Measurements from ENCODE around the gene FGB. TPM values are rescaled to one million over a fixed set of nuclear protein-coding genes. Genes with fewer than 3 reads are reported as not detected.

The FGB gene
- total RNA-seq = not detected in 2 replicates
- polyA plus RNA-seq = not detected in 2 replicates
- polyA plus RNA-seq (2012) = not detected in 2 replicates
- not detected in 2 replicates for polyA minus RNA-seq (ENCODE audit: low replicate concordance)

GRCh38 chr4:154562697-154563254, at the start of gene FGB:
Gene FGB, plus strand, starts transcription at chr4:154563011. Its CDS starts 8 bp downstream, at chr4:154563019.
- no peak within 1 kb of the TSS for H3K4me3 ChIP-seq (replicated peaks in 1 of 4; ENCODE audit: control extremely low read depth in 1 of 4, insufficient read depth in 1 of 4, low read depth in 3 of 4, low read length in 4 of 4)
- no peak for DNase-seq (ENCODE audit: low read depth in 2 of 2)
- H3K27me3 ChIP-seq (ENCODE audit: control insufficient read depth, insufficient read depth, low read length) = no peaks in the 10 kb centered on the region
- TF ChIP-seq CTCF (conservative IDR thresholded peaks at IDR 0.05 in 1 of 2, IDR thresholded peaks at IDR 0.05 in 1 of 2; ENCODE audit: low read depth in 1 of 2, low read length in 2 of 2) (no peak), EZH2 (IDR thresholded peaks at IDR 0.05; ENCODE audit: low read length, missing control alignments) (no peak)
- H3K79me2 ChIP-seq (ENCODE audit: control insufficient read depth, insufficient read depth, low read length) = no peaks in the 10 kb centered on the region
- H3K4me1 ChIP-seq (ENCODE audit: control insufficient read depth, extremely low read depth, insufficient read depth, low read length) = no peaks in the 10 kb centered on the region
- no peaks in the 10 kb centered on the region for H3K36me3 ChIP-seq (ENCODE audit: control insufficient read depth, insufficient read depth, low read length)
- H2AFZ ChIP-seq (ENCODE audit: low read length) = no peak within 1 kb of the TSS
- H3K9ac ChIP-seq (ENCODE audit: insufficient read depth, low read length) = no peak within 1 kb of the TSS
- no peaks in the 10 kb centered on the region for H4K20me1 ChIP-seq (ENCODE audit: control insufficient read depth, extremely low read depth, insufficient read depth, low read length)
- no peak within 1 kb of the TSS for H3K4me2 ChIP-seq (ENCODE audit: extremely low read depth, insufficient read depth, low read length)
- no peaks in the 10 kb centered on the region for H3K9me3 ChIP-seq (ENCODE audit: control insufficient read depth, insufficient read depth, low read depth, low read length)
- H3K27ac ChIP-seq (ENCODE audit: insufficient read depth, low read length) = no peak within 1 kb of the TSS

GRCh38 chr4:154516318-154517029, 46.3 kb upstream of the FGB start:
- Histone ChIP-seq H3K27ac (ENCODE audit: insufficient read depth, low read length) (no peak overlapping the region), H3K9ac (ENCODE audit: insufficient read depth, low read length) (no peak overlapping the region), H3K79me2 (ENCODE audit: control insufficient read depth, insufficient read depth, low read length) (no peaks in the 10 kb centered on the region), H4K20me1 (ENCODE audit: control insufficient read depth, extremely low read depth, insufficient read depth, low read length) (no peaks in the 10 kb centered on the region), H3K36me3 (ENCODE audit: control insufficient read depth, insufficient read depth, low read length) (no peaks in the 10 kb centered on the region), H2AFZ (ENCODE audit: low read length) (no peak overlapping the region), H3K4me2 (ENCODE audit: extremely low read depth, insufficient read depth, low read length) (no peak overlapping the region), H3K9me3 (ENCODE audit: control insufficient read depth, insufficient read depth, low read depth, low read length) (no peaks in the 10 kb centered on the region), H3K4me1 (ENCODE audit: control insufficient read depth, extremely low read depth, insufficient read depth, low read length) (no peaks in the 10 kb centered on the region), H3K27me3 (ENCODE audit: control insufficient read depth, insufficient read depth, low read length) (no peaks in the 10 kb centered on the region), H3K4me3 (replicated peaks in 1 of 4; ENCODE audit: control extremely low read depth in 1 of 4, insufficient read depth in 1 of 4, low read depth in 3 of 4, low read length in 4 of 4) (no peak overlapping the region)
- DNase-seq (ENCODE audit: low read depth in 2 of 2) = no peak
- TF ChIP-seq EZH2 (IDR thresholded peaks at IDR 0.05; ENCODE audit: low read length, missing control alignments) (no peak), CTCF (conservative IDR thresholded peaks at IDR 0.05 in 1 of 2, IDR thresholded peaks at IDR 0.05 in 1 of 2; ENCODE audit: low read depth in 1 of 2, low read length in 2 of 2) (no peak)

GRCh38 chr4:154517591-154517990, 45.2 kb upstream of the FGB start:
- H3K4me1 ChIP-seq (ENCODE audit: control insufficient read depth, extremely low read depth, insufficient read depth, low read length) = no peaks in the 10 kb centered on the region
- no peak for TF ChIP-seq EZH2 (IDR thresholded peaks at IDR 0.05; ENCODE audit: low read length, missing control alignments)
- no peak for TF ChIP-seq CTCF (conservative IDR thresholded peaks at IDR 0.05 in 1 of 2, IDR thresholded peaks at IDR 0.05 in 1 of 2; ENCODE audit: low read depth in 1 of 2, low read length in 2 of 2)

More at GRCh38 chr4:154517591-154517990, 45.2 kb upstream of the FGB start:
- Histone ChIP-seq H3K4me3 (replicated peaks in 1 of 4; ENCODE audit: control extremely low read depth in 1 of 4, insufficient read depth in 1 of 4, low read depth in 3 of 4, low read length in 4 of 4) (no peak overlapping the region), H3K9ac (ENCODE audit: insufficient read depth, low read length) (no peak overlapping the region), H3K4me2 (ENCODE audit: extremely low read depth, insufficient read depth, low read length) (no peak overlapping the region), H2AFZ (ENCODE audit: low read length) (no peak overlapping the region), H3K36me3 (ENCODE audit: control insufficient read depth, insufficient read depth, low read length) (no peaks in the 10 kb centered on the region), H3K79me2 (ENCODE audit: control insufficient read depth, insufficient read depth, low read length) (no peaks in the 10 kb centered on the region), H3K27ac (ENCODE audit: insufficient read depth, low read length) (no peak overlapping the region), H4K20me1 (ENCODE audit: control insufficient read depth, extremely low read depth, insufficient read depth, low read length) (no peaks in the 10 kb centered on the region), H3K9me3 (ENCODE audit: control insufficient read depth, insufficient read depth, low read depth, low read length) (no peaks in the 10 kb centered on the region), H3K27me3 (ENCODE audit: control insufficient read depth, insufficient read depth, low read length) (no peaks in the 10 kb centered on the region)
- DNase-seq (ENCODE audit: low read depth in 2 of 2) = no peak
